GM18502 (cell line): ENCODE results near the gene RAPGEF6.
"Not testable (repeated sequence)": the region's sequence is repeated elsewhere in the genome, so short reads cannot be mapped to it uniquely, and the experiment has no call there.

Source experiments
- ATAC-seq: cut with Tn5 transposase; IDR thresholded peaks from one replicate; pipeline ENCODE4 v1.9.1; 2021; ENCODE audit warnings: mild to moderate bottlenecking; ENCODE audit not compliant: unreplicated experiment, poor library complexity

The RAPGEF6 gene

DNA sequence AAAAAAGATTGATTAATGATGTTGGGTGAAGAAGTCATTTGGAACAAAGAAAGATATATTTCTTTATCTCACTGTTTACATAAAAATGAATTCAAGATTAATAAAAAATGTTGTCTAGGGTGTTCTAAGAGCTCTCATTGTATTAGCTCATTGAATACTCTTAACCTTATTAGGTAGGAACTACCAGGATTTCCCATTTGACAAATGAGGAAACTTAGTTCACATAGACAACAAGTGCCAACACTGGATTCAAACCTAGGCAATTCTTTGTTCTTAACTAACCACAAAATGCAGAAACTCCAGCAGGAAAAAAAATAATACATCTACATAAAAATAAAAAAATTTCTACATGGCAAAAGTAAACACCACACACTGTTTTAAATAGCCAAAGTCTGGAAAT lies 175.8 kb downstream of the RAPGEF6 start:
- ATAC-seq: no peak

- ATAC-seq: no peak
Measured at GRCh38 chr5:131457193-131457592, 177.8 kb downstream of the RAPGEF6 start.

GRCh38 chr5:131450941-131451340 lies 184.1 kb downstream of the RAPGEF6 start:
- ATAC-seq: no peak

DNA sequence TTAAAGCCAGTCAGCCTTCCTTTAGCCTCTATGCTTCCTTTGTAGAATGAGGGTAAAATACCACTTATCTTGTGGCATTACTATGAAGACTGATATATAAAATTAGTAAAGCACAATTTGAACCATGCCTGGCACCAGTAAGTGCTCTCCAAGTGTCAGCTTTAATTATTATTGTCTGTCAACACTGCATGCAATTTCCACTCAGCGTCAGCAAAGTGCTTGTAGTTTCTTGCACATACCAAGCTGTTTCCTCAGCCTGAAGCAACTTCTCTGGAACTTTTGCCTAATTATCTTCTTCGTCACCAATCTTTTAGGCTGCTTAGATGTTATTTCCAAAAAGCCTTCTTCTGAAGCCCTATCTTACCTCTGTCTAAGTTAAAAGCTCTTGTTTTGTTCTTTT lies 193.8 kb downstream of the RAPGEF6 start:
- ATAC-seq: no peak

DNA sequence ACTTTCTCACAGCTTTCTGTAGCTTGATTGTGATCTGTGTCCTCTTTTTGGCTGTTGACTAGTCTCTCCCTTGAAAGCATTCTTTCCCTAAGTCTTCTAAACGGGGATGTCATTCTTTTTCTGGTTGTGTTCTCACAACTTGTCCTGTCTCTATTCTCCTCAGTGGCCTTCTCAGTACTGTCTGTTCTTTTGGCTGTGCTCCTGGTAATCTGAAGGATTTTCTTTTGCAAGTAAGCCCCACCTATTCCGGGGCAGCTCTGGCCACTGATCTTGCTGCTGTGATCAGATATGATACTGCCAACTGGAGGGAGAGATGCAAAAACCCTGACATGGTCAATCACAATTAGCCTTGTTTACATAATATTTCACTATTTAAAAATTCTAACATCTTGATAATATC lies 198.9 kb downstream of the RAPGEF6 start:
- no peak for ATAC-seq

DNA sequence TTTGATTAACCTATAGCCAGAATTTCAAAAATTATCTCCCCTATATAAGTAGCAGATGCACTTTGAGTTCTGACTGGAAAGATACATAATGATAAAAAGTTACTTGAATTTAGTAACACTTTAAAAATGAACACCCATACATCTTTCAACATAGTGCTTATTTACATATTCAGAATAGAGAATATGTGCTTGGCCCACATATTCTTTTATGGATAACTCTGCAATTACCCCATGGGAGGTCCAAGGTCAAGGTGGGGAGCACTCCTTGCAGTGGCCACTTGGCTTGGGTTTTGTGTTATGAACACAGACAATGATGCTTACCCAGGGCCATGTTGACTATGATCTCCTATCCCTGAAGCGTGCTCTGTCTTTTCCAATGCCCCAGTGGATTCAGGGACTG lies 201.9 kb downstream of the RAPGEF6 start:
- no peak for ATAC-seq

- no peak for ATAC-seq
Measured at GRCh38 chr5:131431794-131432193, 203.2 kb downstream of the RAPGEF6 start.

DNA sequence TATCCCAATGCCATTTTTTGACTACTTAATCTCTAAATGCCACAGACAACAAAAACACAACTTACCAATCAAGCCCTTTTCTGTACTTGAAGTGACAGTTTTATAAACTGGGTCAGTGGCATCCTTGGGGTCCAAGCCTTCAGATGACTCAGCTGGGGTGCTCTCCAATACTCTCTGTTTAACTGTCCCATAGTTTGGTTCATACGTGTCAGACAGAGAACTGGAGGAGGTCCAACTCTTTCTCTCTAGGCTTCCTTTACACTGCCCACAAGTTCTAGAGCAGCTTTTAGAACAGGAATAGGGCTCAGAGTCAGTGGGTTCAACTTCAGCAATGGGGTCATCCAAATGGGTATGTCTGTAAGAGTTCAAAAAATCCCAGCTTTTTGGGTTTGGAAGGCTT lies 204.2 kb downstream of the RAPGEF6 start:
- ATAC-seq: no peak

DNA sequence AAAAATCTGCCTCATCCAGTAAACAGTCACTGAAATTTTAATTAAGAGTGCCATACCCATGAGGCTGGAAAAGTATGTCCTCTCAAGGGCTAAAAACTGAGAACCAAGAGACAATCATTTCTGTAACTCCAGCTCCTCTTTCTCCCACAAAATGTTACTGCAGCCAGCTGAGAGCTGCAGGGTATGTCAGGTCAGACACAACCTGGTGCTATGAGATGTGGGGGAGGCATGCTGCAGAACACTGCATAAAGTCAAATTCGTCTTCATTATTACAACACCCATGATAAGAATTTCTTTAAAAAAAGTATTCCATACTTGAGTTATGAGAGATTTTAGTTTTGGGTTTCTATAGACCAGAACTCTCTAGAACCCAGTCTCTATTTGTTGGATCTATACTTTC lies 209.0 kb downstream of the RAPGEF6 start:
- no peak for ATAC-seq

- no peak for ATAC-seq
Measured at GRCh38 chr5:131423056-131423455, 212.0 kb downstream of the RAPGEF6 start.

GRCh38 chr5:131419877-131420276 lies 215.2 kb downstream of the RAPGEF6 start:
- ATAC-seq: no peak

DNA sequence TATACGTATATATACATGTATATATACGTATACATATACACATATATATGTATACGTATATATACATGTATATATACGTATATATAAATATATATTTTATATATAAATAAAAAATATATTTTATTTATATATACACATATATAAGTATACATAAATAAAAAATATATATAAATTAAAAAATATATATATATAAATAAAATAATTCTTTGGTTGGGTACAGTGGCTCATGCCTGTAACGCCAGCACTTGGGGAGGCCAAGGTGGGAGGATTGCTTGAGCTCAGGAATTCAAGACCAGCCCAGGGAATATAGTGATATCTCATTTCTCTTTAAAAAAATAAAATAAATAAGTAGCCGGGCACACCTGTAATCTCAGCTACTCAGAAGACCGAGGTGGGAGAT lies 216.2 kb downstream of the RAPGEF6 start:
- ATAC-seq: no peak

DNA sequence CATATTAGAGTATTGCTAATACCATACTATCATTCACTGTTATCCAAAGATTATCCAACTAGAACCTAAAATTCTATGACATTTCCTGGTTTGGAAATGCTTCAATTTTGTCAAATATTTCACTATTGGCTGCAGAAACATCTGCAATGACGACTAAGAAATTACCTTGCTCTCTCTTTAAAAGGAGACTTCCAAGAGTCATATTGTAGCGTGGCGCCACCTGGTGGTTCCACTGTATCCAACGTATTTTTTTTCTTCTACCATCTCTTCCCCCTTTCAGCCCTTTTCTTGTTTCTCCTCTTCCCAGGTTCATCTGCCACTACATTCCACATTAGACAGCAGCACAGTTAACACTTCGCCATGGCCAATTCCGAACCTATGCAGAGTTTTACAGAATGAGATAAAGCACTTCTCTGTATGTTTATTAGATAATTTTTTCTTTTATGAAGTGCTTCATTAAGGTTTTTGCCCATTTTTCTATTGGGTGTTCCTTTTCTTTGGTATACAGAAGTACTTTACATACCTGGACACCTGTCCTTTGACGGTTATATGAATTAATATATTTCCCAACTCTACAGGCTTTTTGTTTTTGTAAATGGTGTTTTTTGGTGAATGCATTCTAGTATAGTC lies 217.7 kb downstream of the RAPGEF6 start:
- peak; percentile 44 for ATAC-seq

DNA sequence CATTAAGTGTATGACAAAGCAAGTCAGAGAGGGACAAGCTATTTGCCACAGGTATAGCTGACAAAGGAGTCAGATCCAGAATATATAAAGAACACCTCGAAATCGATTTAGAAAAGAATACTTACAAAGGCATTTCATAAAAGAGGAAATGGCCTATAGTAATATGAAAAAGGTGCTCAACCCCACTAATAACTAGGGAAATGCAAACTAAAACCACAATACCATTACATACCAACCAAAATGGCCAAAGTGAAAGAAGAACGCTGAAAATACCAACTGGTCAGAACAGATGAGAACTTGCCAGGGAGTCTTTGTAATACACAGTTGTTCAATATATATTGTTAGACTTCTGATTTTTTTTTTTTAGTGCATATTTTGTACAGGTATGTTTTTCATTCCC lies 218.3 kb downstream of the RAPGEF6 start:
- peak; percentile 78 for ATAC-seq

GRCh38 chr5:131413605-131414559 lies 221.1 kb downstream of the RAPGEF6 start:
- peak; percentile 76 for ATAC-seq

DNA sequence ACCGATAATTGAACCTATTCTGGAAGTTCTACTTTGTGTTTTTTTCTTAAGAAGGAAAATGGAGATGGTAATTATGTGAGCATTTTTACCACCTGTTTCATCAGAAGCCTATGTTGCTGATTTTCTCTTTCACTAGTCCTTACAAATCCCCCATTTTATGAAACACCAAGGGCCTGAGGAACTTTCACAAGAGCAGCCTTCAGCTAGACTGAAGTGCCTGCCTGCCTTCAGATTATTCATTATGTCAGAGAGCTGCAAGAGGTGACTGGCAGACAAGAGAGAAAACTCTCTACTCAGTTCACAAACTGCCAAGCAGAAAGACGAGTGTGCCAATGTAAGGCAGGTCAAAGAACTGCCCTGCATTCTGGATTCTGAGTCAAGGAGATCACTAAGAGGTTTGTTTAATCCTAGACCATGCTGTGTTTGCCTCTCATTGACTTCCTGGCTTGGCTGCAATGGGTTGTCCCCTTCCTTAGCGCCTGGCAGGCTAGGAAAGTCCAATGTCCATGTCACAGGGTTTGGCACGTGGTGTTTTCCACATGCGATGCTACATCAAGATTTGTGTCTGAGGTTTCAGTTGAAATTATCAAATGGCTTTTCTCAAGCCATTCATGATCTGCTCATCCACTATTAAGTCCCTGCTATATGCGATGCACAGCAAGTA lies 227.9 kb downstream of the RAPGEF6 start:
- no peak for ATAC-seq

GRCh38 chr5:131406076-131406475 lies 229.0 kb downstream of the RAPGEF6 start:
- no peak for ATAC-seq

- ATAC-seq: no peak
Measured at GRCh38 chr5:131405674-131406073, 229.4 kb downstream of the RAPGEF6 start.

DNA sequence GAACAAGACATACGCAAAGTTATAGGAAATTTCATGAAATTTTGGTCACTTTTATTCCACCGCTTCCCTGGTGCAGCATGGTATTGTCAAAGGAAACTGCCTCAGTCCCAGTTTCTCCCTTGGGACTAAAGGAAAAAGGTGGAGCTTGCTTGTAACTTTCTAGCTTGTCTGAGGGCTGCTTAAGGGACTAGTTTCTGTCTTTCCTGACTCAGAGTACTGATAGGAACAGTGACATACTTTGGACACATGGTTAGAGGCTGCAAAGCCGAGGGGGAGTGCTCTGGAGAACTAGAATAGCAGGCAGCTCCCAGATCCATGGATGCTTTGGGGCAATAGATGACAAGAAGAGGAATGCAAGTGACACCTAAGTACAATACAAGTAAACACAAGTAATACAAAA lies 234.4 kb downstream of the RAPGEF6 start:
- no peak for ATAC-seq

GRCh38 chr5:131399007-131399406 lies 236.0 kb downstream of the RAPGEF6 start:
- ATAC-seq: not testable (repeated sequence)

GRCh38 chr5:131396630-131397273 lies 238.3 kb downstream of the RAPGEF6 start:
- ATAC-seq: no peak
